ENCODE data around the gene SPCS2. TPM values are rescaled to one million over a fixed set of nuclear protein-coding genes. Genes with fewer than 3 reads are reported as not detected.
"Not testable (repeated sequence)": the region's sequence is repeated elsewhere in the genome, so short reads cannot be mapped to it uniquely, and the experiment has no call there.

The SPCS2 gene
- total and polyA plus RNA-seq, 2 donors: 29.3 to 187 TPM

DNA sequence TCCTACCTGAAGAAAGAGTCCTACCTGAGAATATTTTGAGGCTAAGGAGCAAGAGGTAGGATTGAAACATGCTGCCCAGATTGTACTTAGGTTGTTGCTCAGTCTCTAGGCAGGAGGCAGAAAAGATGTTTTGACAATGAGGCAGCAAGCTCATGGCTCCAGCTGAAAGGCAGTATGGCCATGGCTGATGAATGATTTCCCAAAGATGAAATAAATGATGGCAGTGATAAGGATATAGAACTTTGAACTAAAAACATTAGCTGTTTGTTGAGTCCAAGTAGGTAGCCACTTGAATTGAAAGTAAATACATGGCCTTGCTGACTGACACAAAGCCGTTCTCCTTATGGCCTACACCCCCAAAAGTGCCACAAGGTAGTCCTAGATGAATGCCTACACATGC, 32.8 kb downstream of the SPCS2 start:
- Histone ChIP-seq H3K4me1 (ENCODE audit: control insufficient read depth in 2 of 2, insufficient read depth in 2 of 2, low read length in 2 of 2) (no peaks in the 10 kb centered on the region), H3K9me3 (ENCODE audit: control insufficient read depth in 2 of 2, insufficient read depth in 1 of 2, low read length in 1 of 2) (no peaks in the 10 kb centered on the region), H3K27ac (ENCODE audit: low read depth in 1 of 2, low read length in 1 of 2) (no peak overlapping the region), H3K36me3 (ENCODE audit: control insufficient read depth in 2 of 2, insufficient read depth in 2 of 2, low read length in 1 of 2) (peaks cover 17 to 18% of the 10 kb centered on the region in 2 donors), H3K27me3 (ENCODE audit: control insufficient read depth in 2 of 2, insufficient read depth in 1 of 2, low read length in 1 of 2) (no peaks in the 10 kb centered on the region), H3K4me3 (ENCODE audit: low read length in 2 of 2) (no peak overlapping the region)
- WGBS: 100% methylated on average over 1 of the region's 1 CpG
- no peak for DNase-seq (ENCODE audit: low read depth in 6 of 9, low spot score in 9 of 9)

DNA sequence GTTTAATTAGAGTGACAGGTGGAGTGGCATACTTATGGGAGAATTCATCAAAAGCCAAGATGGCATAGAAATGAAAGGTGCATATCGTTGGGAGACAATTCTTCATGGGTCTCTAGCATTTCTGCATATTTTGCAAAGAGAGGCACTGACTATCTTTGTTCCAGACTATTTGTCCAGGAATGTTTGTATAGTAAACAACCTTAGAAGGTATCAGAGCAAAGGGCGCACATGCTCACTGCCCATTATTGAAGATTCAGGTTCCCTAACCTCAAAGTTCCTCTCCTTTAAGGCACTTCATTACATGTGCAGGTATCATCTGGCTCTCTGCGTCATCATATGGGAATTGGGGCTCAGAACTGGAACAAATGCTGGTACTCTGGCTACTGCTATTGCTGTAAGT, 35.0 kb downstream of the SPCS2 start:
- Histone ChIP-seq H3K9me3 (ENCODE audit: control insufficient read depth in 2 of 2, insufficient read depth in 1 of 2, low read length in 1 of 2) (peaks cover 0 to 3% of the 10 kb centered on the region in 2 donors), H3K4me3 (ENCODE audit: low read length in 2 of 2) (no peak overlapping the region), H3K27me3 (ENCODE audit: control insufficient read depth in 2 of 2, insufficient read depth in 1 of 2, low read length in 1 of 2) (no peaks in the 10 kb centered on the region), H3K4me1 (ENCODE audit: control insufficient read depth in 2 of 2, insufficient read depth in 2 of 2, low read length in 2 of 2) (peaks cover 6 to 8% of the 10 kb centered on the region in 2 donors), H3K27ac (ENCODE audit: low read depth in 1 of 2, low read length in 1 of 2) (no peak overlapping the region), H3K36me3 (ENCODE audit: control insufficient read depth in 2 of 2, insufficient read depth in 2 of 2, low read length in 1 of 2) (peaks cover 7 to 8% of the 10 kb centered on the region in 2 donors)
- 99% methylated on average over 3 of the region's 3 CpGs for WGBS
- no peak for DNase-seq (ENCODE audit: low read depth in 6 of 9, low spot score in 9 of 9)

DNA sequence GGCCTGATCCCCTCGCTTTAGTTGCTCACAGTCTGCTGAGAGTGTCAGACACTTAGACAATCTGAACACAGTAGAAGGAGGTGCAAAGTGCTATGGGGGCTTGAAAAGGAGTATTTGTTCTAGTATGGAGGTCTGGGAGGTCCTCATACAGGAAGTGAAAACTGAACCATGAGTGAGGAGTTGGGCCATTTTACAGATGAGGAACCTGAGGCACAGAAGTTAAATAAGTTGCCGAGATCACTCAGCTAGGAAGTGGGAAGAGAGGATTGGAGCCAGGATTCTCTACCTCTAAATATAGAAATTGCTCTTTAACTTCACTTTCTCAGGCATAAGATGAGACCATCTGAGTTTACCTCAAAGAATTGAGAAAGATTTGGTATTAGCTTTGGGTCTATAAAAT, 35.7 kb downstream of the SPCS2 start:
- H3K4me3 ChIP-seq (ENCODE audit: low read length in 2 of 2): no peak overlapping the region

DNA sequence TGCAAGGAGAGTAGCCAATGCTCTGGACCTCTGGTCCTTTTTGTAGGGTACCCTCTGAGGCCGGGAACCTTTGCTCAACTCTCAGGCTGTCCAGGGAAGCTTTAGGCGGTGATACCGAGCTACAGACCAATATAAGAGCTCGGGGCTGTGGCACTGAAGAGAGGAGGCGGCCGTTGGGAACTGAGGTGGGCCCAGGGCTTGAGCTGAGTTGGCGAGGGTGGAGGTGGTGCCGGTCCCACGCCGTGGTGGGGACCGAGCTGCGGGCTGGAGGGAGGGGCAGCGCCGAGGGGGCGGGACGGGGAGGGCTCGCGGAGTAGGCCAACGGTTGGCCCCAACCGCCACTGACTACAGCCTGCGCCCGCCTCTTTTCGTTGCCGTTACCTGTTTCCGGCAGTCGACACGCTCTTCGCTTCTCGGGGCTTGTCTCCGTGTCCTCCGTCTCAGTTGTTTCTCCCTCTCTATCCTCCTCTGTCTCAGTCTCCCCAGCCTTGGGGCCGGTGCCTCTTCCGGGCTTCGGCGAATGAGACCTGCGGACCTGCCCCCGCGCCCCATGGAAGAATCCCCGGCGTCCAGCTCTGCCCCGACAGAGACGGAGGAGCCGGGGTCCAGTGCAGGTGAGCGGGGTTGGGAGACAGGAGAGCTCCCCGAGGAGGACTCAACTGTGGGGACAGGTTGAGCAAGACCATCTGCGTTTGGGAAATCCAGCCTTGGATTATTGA, 39.6 kb downstream of the SPCS2 start, which contains the start of gene NEU3:
NEU3 (plus strand) TSS at position 393 of the 719 bp plus-strand sequence; CDS start at position 521, 128 bp downstream.
- peaks cover 0 to 5% of the 10 kb centered on the region in 2 donors for H3K36me3 ChIP-seq (ENCODE audit: control insufficient read depth in 2 of 2, insufficient read depth in 2 of 2, low read length in 1 of 2)
- peak within 1 kb of the TSS; percentile 72 to 77 for H3K4me3 ChIP-seq (ENCODE audit: low read length in 2 of 2)
- H3K4me1 ChIP-seq (ENCODE audit: control insufficient read depth in 2 of 2, insufficient read depth in 2 of 2, low read length in 2 of 2): peaks cover 16 to 18% of the 10 kb centered on the region in 2 donors
- under 1% methylated on average over 46 of the region's 46 CpGs for WGBS
- no peaks in the 10 kb centered on the region for H3K27me3 ChIP-seq (ENCODE audit: control insufficient read depth in 2 of 2, insufficient read depth in 1 of 2, low read length in 1 of 2)
- peak; percentile 62 to 91 (median 76) for DNase-seq (ENCODE audit: low read depth in 6 of 9, low spot score in 9 of 9)
- H3K27ac ChIP-seq (ENCODE audit: low read depth in 1 of 2, low read length in 1 of 2): peak within 1 kb of the TSS; percentile 78 to 82
- H3K9me3 ChIP-seq (ENCODE audit: control insufficient read depth in 2 of 2, insufficient read depth in 1 of 2, low read length in 1 of 2): peaks cover 0 to 4% of the 10 kb centered on the region in 2 donors

More for the DNA sequence above, 35.7 kb downstream of the SPCS2 start:
- H3K9me3 ChIP-seq (ENCODE audit: control insufficient read depth in 2 of 2, insufficient read depth in 1 of 2, low read length in 1 of 2): peaks cover 0 to 4% of the 10 kb centered on the region in 2 donors
- H3K36me3 ChIP-seq (ENCODE audit: control insufficient read depth in 2 of 2, insufficient read depth in 2 of 2, low read length in 1 of 2): peaks cover 5 to 6% of the 10 kb centered on the region in 2 donors
- DNase-seq (ENCODE audit: low read depth in 6 of 9, low spot score in 9 of 9): no peak
- no peaks in the 10 kb centered on the region for H3K27me3 ChIP-seq (ENCODE audit: control insufficient read depth in 2 of 2, insufficient read depth in 1 of 2, low read length in 1 of 2)
- peaks cover 10 to 11% of the 10 kb centered on the region in 2 donors for H3K4me1 ChIP-seq (ENCODE audit: control insufficient read depth in 2 of 2, insufficient read depth in 2 of 2, low read length in 2 of 2)
- 98% methylated on average over 2 of the region's 2 CpGs for WGBS
- H3K27ac ChIP-seq (ENCODE audit: low read depth in 1 of 2, low read length in 1 of 2): no peak overlapping the region

DNA sequence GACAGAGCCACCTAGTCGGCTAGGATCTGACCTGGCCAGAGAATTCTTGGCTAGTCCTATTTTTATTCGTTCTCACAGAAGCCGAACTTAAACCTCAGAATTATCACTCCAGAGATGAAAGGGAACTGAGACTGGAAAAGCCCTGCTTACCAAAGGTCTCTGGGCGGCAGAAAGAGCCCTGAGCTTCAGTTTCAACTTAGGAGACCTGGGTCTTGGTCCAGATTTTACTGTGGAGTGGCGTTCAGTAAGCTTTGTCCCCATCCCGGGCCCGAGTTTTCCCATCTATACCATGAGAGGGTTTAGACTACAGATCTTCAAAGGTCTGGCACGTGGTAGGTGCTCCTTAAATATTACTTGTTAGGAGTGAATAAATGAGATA, 40.2 kb downstream of the SPCS2 start:
- H3K36me3 ChIP-seq (ENCODE audit: control insufficient read depth in 2 of 2, insufficient read depth in 2 of 2, low read length in 1 of 2): peaks cover under 1 to 8% of the 10 kb centered on the region in 2 donors

DNA sequence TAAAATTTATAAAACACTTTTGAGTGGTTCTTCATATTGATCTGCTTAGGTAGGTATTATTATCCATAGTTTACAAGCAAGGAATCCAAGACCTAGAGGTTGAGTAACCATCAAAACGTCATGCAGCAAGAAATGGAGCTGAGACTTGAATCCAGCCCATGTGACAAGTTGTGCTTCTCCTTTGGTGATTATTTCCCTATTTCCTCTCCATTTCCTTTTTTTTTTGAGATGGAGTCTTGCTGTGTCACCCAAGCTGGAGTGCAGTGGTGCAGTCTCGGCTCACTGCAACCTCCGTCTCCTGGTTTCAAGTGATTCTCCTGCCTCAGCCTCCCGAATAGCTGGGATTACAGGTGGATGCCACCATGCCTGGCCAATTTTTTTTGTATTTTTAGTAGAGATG, 41.1 kb downstream of the SPCS2 start:
- H3K9me3 ChIP-seq (ENCODE audit: control insufficient read depth in 2 of 2, insufficient read depth in 1 of 2, low read length in 1 of 2); H3K27me3 ChIP-seq (ENCODE audit: control insufficient read depth in 2 of 2, insufficient read depth in 1 of 2, low read length in 1 of 2); H3K4me3 ChIP-seq (ENCODE audit: low read length in 2 of 2); DNase-seq (ENCODE audit: low read depth in 6 of 9, low spot score in 9 of 9); H3K27ac ChIP-seq (ENCODE audit: low read depth in 1 of 2, low read length in 1 of 2): not testable (repeated sequence)
- Histone ChIP-seq H3K4me1 (ENCODE audit: control insufficient read depth in 2 of 2, insufficient read depth in 2 of 2, low read length in 2 of 2) (peaks cover 16 to 18% of the 10 kb centered on the region in 2 donors), H3K36me3 (ENCODE audit: control insufficient read depth in 2 of 2, insufficient read depth in 2 of 2, low read length in 1 of 2) (peaks cover 9 to 17% of the 10 kb centered on the region in 2 donors)
- 97% methylated on average over 4 of the region's 4 CpGs for WGBS

More for the DNA sequence above, 40.2 kb downstream of the SPCS2 start:
- peaks cover 16 to 18% of the 10 kb centered on the region in 2 donors for H3K4me1 ChIP-seq (ENCODE audit: control insufficient read depth in 2 of 2, insufficient read depth in 2 of 2, low read length in 2 of 2)
- H3K27ac ChIP-seq (ENCODE audit: low read depth in 1 of 2, low read length in 1 of 2): peak overlapping the region; percentile 78 to 82
- H3K9me3 ChIP-seq (ENCODE audit: control insufficient read depth in 2 of 2, insufficient read depth in 1 of 2, low read length in 1 of 2): peaks cover 0 to 4% of the 10 kb centered on the region in 2 donors
- 6% methylated on average over 8 of the region's 8 CpGs for WGBS
- DNase-seq (ENCODE audit: low read depth in 6 of 9, low spot score in 9 of 9): peak in 5 of 9 donors; percentile 3 to 27 (median 11)
- H3K27me3 ChIP-seq (ENCODE audit: control insufficient read depth in 2 of 2, insufficient read depth in 1 of 2, low read length in 1 of 2): no peaks in the 10 kb centered on the region
- H3K4me3 ChIP-seq (ENCODE audit: low read length in 2 of 2): peak overlapping the region; percentile 72 to 77

DNA sequence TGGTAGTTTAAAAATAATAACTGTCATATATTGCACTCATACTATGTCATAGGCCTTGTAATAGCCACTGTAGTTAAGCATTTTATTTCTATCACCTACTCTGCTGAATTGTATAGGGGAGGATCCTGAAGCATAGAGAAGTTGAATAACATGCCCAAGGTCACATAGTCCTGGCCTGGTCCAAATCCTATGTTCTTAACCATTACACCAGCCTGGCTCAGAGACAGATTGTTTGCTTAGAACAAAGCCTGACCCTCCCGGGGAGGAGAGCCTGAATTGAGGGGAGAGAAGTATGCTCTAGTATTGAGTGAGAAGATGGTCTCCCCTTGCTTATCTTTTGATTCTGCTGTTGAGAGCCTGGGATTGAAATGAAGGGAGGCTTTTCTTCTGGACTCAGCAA, 41.9 kb downstream of the SPCS2 start:
- no peak for DNase-seq (ENCODE audit: low read depth in 6 of 9, low spot score in 9 of 9)
- H3K4me1 ChIP-seq (ENCODE audit: control insufficient read depth in 2 of 2, insufficient read depth in 2 of 2, low read length in 2 of 2): peaks cover 16 to 18% of the 10 kb centered on the region in 2 donors
- WGBS: 95% methylated on average over 1 of the region's 1 CpG

DNA sequence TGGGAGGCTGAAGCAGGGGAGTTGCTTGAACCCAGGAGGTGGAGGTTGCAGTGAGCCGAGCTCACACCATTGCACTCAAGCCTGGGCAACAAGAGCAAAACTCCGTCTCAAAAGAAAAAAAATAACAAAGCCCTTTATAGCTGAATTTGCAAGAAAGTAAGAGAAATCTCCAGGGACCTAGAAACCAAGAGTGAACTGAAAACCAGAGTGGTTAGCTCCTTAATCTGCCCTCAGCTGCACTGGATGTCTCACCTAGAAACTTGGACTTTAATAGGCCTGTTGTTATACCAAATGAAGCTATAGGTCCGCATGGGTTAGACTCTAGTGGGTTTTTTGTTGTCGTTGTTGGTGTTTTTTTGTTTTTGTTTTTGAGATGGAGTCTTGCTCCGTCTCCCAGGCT, 43.8 kb downstream of the SPCS2 start:
- no peak for DNase-seq (ENCODE audit: low read depth in 6 of 9, low spot score in 9 of 9)
- no peak overlapping the region for H3K4me3 ChIP-seq (ENCODE audit: low read length in 2 of 2)
- H3K4me1 ChIP-seq (ENCODE audit: control insufficient read depth in 2 of 2, insufficient read depth in 2 of 2, low read length in 2 of 2): peaks cover 16 to 18% of the 10 kb centered on the region in 2 donors
- H3K27me3 ChIP-seq (ENCODE audit: control insufficient read depth in 2 of 2, insufficient read depth in 1 of 2, low read length in 1 of 2): no peaks in the 10 kb centered on the region
- H3K9me3 ChIP-seq (ENCODE audit: control insufficient read depth in 2 of 2, insufficient read depth in 1 of 2, low read length in 1 of 2): peaks cover 0 to 4% of the 10 kb centered on the region in 2 donors
- no peak overlapping the region for H3K27ac ChIP-seq (ENCODE audit: low read depth in 1 of 2, low read length in 1 of 2)
- WGBS: 99% methylated on average over 5 of the region's 5 CpGs
- H3K36me3 ChIP-seq (ENCODE audit: control insufficient read depth in 2 of 2, insufficient read depth in 2 of 2, low read length in 1 of 2): peaks cover 13 to 26% of the 10 kb centered on the region in 2 donors

More for the DNA sequence above, 41.9 kb downstream of the SPCS2 start:
- Histone ChIP-seq H3K9me3 (ENCODE audit: control insufficient read depth in 2 of 2, insufficient read depth in 1 of 2, low read length in 1 of 2) (peaks cover 0 to 4% of the 10 kb centered on the region in 2 donors), H3K27ac (ENCODE audit: low read depth in 1 of 2, low read length in 1 of 2) (no peak overlapping the region), H3K27me3 (ENCODE audit: control insufficient read depth in 2 of 2, insufficient read depth in 1 of 2, low read length in 1 of 2) (no peaks in the 10 kb centered on the region), H3K4me3 (ENCODE audit: low read length in 2 of 2) (no peak overlapping the region), H3K36me3 (ENCODE audit: control insufficient read depth in 2 of 2, insufficient read depth in 2 of 2, low read length in 1 of 2) (peaks cover 10 to 22% of the 10 kb centered on the region in 2 donors)

DNA sequence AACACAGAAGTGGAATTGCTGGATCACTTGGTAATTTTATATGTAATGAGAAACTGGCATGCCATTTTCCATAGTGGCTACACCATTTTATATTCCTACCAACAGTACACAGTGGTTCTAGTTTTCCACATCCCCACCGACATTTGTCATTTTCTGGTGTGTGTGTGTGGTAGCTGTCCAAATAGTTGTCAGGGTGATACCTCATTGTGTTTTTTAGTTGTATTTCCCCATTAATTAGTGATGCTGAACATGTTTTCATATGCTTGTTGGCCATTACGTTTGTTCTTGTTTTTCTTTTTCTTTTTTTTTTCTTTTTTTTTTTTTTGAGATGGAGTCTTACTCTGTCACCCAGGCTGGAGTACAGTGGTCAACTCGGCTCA, 51.9 kb downstream of the SPCS2 start:
- Histone ChIP-seq H3K4me3 (ENCODE audit: low read length in 2 of 2) (no peak overlapping the region), H3K27me3 (ENCODE audit: control insufficient read depth in 2 of 2, insufficient read depth in 1 of 2, low read length in 1 of 2) (no peaks in the 10 kb centered on the region), H3K27ac (ENCODE audit: low read depth in 1 of 2, low read length in 1 of 2) (no peak overlapping the region), H3K9me3 (ENCODE audit: control insufficient read depth in 2 of 2, insufficient read depth in 1 of 2, low read length in 1 of 2) (no peaks in the 10 kb centered on the region), H3K36me3 (ENCODE audit: control insufficient read depth in 2 of 2, insufficient read depth in 2 of 2, low read length in 1 of 2) (peaks cover 13 to 15% of the 10 kb centered on the region in 2 donors), H3K4me1 (ENCODE audit: control insufficient read depth in 2 of 2, insufficient read depth in 2 of 2, low read length in 2 of 2) (no peaks in the 10 kb centered on the region)
- WGBS: 98% methylated on average over 3 of the region's 3 CpGs
- DNase-seq (ENCODE audit: low read depth in 6 of 9, low spot score in 9 of 9): no peak
